Vagina (tissue), 2 donors: ENCODE measurements around the gene MTA2. TPM values are rescaled to one million over a fixed set of nuclear protein-coding genes. Genes with fewer than 3 reads are reported as not detected.
A peak's percentile ranks its signal among the peaks of the same experiment; 100 is the strongest.
"Not testable (repeated sequence)": the region's sequence is repeated elsewhere in the genome, so short reads cannot be mapped to it uniquely, and the experiment has no call there.

Source experiments
- DNase-seq, 2 donors: peaks; one replicate each; pipeline ENCODE4 v3.0.0-alpha.2; 2017; ENCODE audit errors: extremely low spot score in 2 of 2
- H3K27ac ChIP-seq: fragments of 200-600 bp; sonication (generic); one replicate; pipeline ENCODE4 v1.5.1; 2019
- H3K27me3 ChIP-seq: fragments of 200-600 bp; sonication (generic); one replicate; pipeline ENCODE4 v1.5.1; 2019
- H3K36me3 ChIP-seq, 2 donors: fragments of 200-600 bp; sonication (generic); one replicate each; pipeline ENCODE4 v1.5.1; 2017 to 2019
- H3K4me1 ChIP-seq: fragments of 200-600 bp; sonication (generic); one replicate; pipeline ENCODE4 v1.5.1; 2019
- H3K4me3 ChIP-seq, 2 donors: fragments of 200-600 bp; sonication (generic); 1 replicate in 1 of 2; 2 replicates in 1 of 2; pipeline ENCODE4 v1.5.1; 2016 to 2019
- H3K9me3 ChIP-seq: fragments of 200-600 bp; sonication (generic); one replicate; pipeline ENCODE4 v1.5.1; 2019
- CTCF ChIP-seq, 3 experiments: fragments of 450-650 bp in 2 of 3; fragments of 200-600 bp in 1 of 3; sonication (generic) in 1 of 3; IDR thresholded peaks; one replicate each; pipeline ENCODE4 v1.5.1; 2017 to 2019; ENCODE audit warnings: antibody characterized with exemption in 3 of 3, mild to moderate bottlenecking in 2 of 3, moderate library complexity in 2 of 3
- POLR2A ChIP-seq, 2 donors: fragments of 450-650 bp; IDR thresholded peaks; one replicate each; pipeline ENCODE4 v1.6.1; 2017; ENCODE audit warnings: antibody characterized with exemption in 2 of 2, mild to moderate bottlenecking in 2 of 2, moderate library complexity in 2 of 2
- POLR2AphosphoS5 ChIP-seq, 2 donors: sonication (generic); formaldehyde crosslinking; IDR thresholded peaks; one replicate each; pipeline ENCODE4 v1.9.0; 2017; ENCODE audit warnings: antibody characterized with exemption in 2 of 2, mild to moderate bottlenecking in 2 of 2, low read depth in 1 of 2; ENCODE audit not compliant: insufficient read depth in 1 of 2
- intact Hi-C: fragments of 100-400 bp; cut with DNase I; formaldehyde crosslinking; loops from one replicate; pipeline ENCODE4 v1.15.1; 2023
- total RNA-seq: library from RNA; depleted of rRNA; stranded (reverse); fragments of >200 nt; gene quantifications from one replicate; pipeline ENCODE4 v1.2.3, GENCODE V29; 2016

Gene MTA2
- total RNA-seq, 1 donor from 2014 or later: 96.3 TPM

- Histone ChIP-seq H3K27ac (peak overlapping the region; percentile 100), H3K36me3 (peaks cover 0 to 44% of the 10 kb centered on the region in 2 donors), H3K9me3 (no peaks in the 10 kb centered on the region), H3K4me3 (peak overlapping the region; percentile 79 to 84), H3K4me1 (peaks cover 44% of the 10 kb centered on the region), H3K27me3 (no peaks in the 10 kb centered on the region)
- TF ChIP-seq POLR2A (IDR thresholded peaks at IDR 0.05): no peak
- no peak for TF ChIP-seq CTCF (IDR thresholded peaks at IDR 0.05)
- no peak for TF ChIP-seq POLR2AphosphoS5 (IDR thresholded peaks at IDR 0.05; ENCODE audit: insufficient read depth in 1 of 2, low read depth in 1 of 2)
- intact Hi-C loops: no loop called here
- no peak for DNase-seq
These were observed 26.5 kb downstream of the MTA2 start for GRCh38 chr11:62575156-62575555.

- peaks cover 0 to 50% of the 10 kb centered on the region in 2 donors for H3K36me3 ChIP-seq
- DNase-seq: no peak
These were observed 27.1 kb downstream of the MTA2 start for GRCh38 chr11:62574363-62575071.

GRCh38 chr11:62573592-62574362 lies 27.9 kb downstream of the MTA2 start, which contains the start of gene EEF1G:
EEF1G (minus strand) TSS chr11:62573891; CDS start chr11:62573842, 49 bp downstream.
- Histone ChIP-seq H3K4me3 (peak within 1 kb of the TSS; percentile 79 to 84), H3K4me1 (peaks cover 54% of the 10 kb centered on the region), H3K27ac (peak within 1 kb of the TSS; percentile 100), H3K27me3 (no peaks in the 10 kb centered on the region), H3K36me3 (peaks cover 0 to 52% of the 10 kb centered on the region in 2 donors), H3K9me3 (no peaks in the 10 kb centered on the region)
- intact Hi-C loops: loop anchor here (1.0 kb wide), 1 partner anchor 28 kb away; no protein-coding TSS in a partner anchor
- peak in 1 of 3 experiments; percentile 6 for TF ChIP-seq CTCF (IDR thresholded peaks at IDR 0.05)
- TF ChIP-seq POLR2AphosphoS5 (IDR thresholded peaks at IDR 0.05; ENCODE audit: insufficient read depth in 1 of 2, low read depth in 1 of 2): peak; percentile 98 to 99
- peak in 1 of 2 donors; percentile 88 for TF ChIP-seq POLR2A (IDR thresholded peaks at IDR 0.05)
- DNase-seq: peak in 1 of 2 donors; percentile 100

More at GRCh38 chr11:62574363-62575071, 27.1 kb downstream of the MTA2 start:
- TF ChIP-seq POLR2AphosphoS5 (IDR thresholded peaks at IDR 0.05; ENCODE audit: insufficient read depth in 1 of 2, low read depth in 1 of 2) (peak in 1 of 2 donors; percentile 62), CTCF (IDR thresholded peaks at IDR 0.05) (no peak)
- Histone ChIP-seq H3K4me1 (peaks cover 50% of the 10 kb centered on the region), H3K27ac (peak overlapping the region; percentile 100), H3K27me3 (no peaks in the 10 kb centered on the region), H3K9me3 (no peaks in the 10 kb centered on the region), H3K4me3 (peak overlapping the region; percentile 79 to 84)
- intact Hi-C loops: loop anchor here (1.0 kb wide), 1 partner anchor 29 kb away; no protein-coding TSS in a partner anchor

- no peak for TF ChIP-seq POLR2AphosphoS5 (IDR thresholded peaks at IDR 0.05; ENCODE audit: insufficient read depth in 1 of 2, low read depth in 1 of 2)
- TF ChIP-seq POLR2A (IDR thresholded peaks at IDR 0.05): no peak
- peaks cover 54% of the 10 kb centered on the region for H3K4me1 ChIP-seq
- no peak for DNase-seq
- peaks cover 0 to 52% of the 10 kb centered on the region in 2 donors for H3K36me3 ChIP-seq
- H3K4me3 ChIP-seq: peak overlapping the region; percentile 53 to 84
- peak overlapping the region; percentile 100 for H3K27ac ChIP-seq
- H3K27me3 ChIP-seq: no peaks in the 10 kb centered on the region
- H3K9me3 ChIP-seq: no peaks in the 10 kb centered on the region
- intact Hi-C loops: no loop called here
These were observed 28.6 kb downstream of the MTA2 start for GRCh38 chr11:62573006-62573591.

GRCh38 chr11:62572431-62572830 lies 29.2 kb downstream of the MTA2 start:
- TF ChIP-seq POLR2A (IDR thresholded peaks at IDR 0.05) (no peak), POLR2AphosphoS5 (IDR thresholded peaks at IDR 0.05; ENCODE audit: insufficient read depth in 1 of 2, low read depth in 1 of 2) (no peak), CTCF (IDR thresholded peaks at IDR 0.05) (no peak)
- peak overlapping the region; percentile 53 to 84 for H3K4me3 ChIP-seq
- peak overlapping the region; percentile 100 for H3K27ac ChIP-seq
- no peaks in the 10 kb centered on the region for H3K27me3 ChIP-seq
- DNase-seq: no peak
- peaks cover 0 to 57% of the 10 kb centered on the region in 2 donors for H3K36me3 ChIP-seq
- H3K9me3 ChIP-seq: no peaks in the 10 kb centered on the region
- peaks cover 54% of the 10 kb centered on the region for H3K4me1 ChIP-seq
- intact Hi-C loops: no loop called here

- H3K4me3 ChIP-seq, H3K27me3 ChIP-seq, DNase-seq, H3K9me3 ChIP-seq, intact Hi-C loops, H3K27ac ChIP-seq: not testable (repeated sequence)
- Histone ChIP-seq H3K4me1 (peaks cover 48% of the 10 kb centered on the region), H3K36me3 (peaks cover 0 to 60% of the 10 kb centered on the region in 2 donors)
These were observed 30.2 kb downstream of the MTA2 start for GRCh38 chr11:62571493-62571892.

- intact Hi-C loops, H3K27me3 ChIP-seq, H3K4me3 ChIP-seq, H3K9me3 ChIP-seq, H3K27ac ChIP-seq, DNase-seq: not testable (repeated sequence)
- peaks cover 42% of the 10 kb centered on the region for H3K4me1 ChIP-seq
- H3K36me3 ChIP-seq: peaks cover 0 to 62% of the 10 kb centered on the region in 2 donors
These were observed 30.8 kb downstream of the MTA2 start for GRCh38 chr11:62570903-62571302.
